Measurements from ENCODE around the gene UNC5A.

UNC5A gene

GRCh38 chr5:176803068-176803942 lies 7.1 kb upstream of the UNC5A start:
- no peak overlapping the region for H3K4me3 ChIP-seq (ENCODE audit: low read length)
- no peaks in the 10 kb centered on the region for H3K9me3 ChIP-seq (ENCODE audit: insufficient read depth, low read depth, low read length)
- no peak overlapping the region for H3K9ac ChIP-seq (ENCODE audit: low read depth, low read length)
- H3K27me3 ChIP-seq (ENCODE audit: insufficient read depth, low read length), result peaks cover 24% of the 10 kb centered on the region
- H3K4me1 ChIP-seq (ENCODE audit: insufficient read depth, low read length), result no peaks in the 10 kb centered on the region
- H3K36me3 ChIP-seq (ENCODE audit: insufficient read depth, low read length), result no peaks in the 10 kb centered on the region
- H3K27ac ChIP-seq (ENCODE audit: low read depth, low read length), result no peak overlapping the region
- 65% methylated on average over 23 of the region's 24 CpGs for WGBS

DNA sequence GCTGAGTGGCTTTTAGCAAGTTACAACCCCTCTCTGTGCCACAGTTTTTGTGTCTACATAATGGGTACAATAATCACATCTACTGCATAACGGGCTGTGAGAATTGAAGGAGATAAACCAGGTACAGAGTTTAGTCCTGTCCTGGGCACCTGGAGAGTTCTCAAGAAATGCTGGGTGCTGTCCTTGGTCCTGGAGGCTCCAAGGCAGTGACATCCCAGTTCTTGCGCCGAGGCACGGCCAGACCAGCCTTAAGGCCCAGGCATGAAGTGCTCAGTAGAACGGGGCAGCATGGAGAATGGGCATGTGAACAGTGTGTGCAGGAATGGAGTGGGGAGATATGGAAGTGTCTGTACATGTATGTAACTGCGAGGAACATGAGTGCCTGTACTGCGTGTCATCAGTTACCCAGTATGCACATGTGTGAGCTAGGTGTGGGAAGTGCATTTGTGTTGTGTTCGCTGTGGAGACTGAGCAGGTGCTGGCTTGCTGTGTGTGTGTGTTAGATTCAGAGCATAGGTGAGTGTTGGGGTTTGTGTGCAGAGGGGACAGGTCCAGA lies 6.3 kb upstream of the UNC5A start:
- Histone ChIP-seq H3K36me3 (ENCODE audit: insufficient read depth, low read length) (no peaks in the 10 kb centered on the region), H3K9me3 (ENCODE audit: insufficient read depth, low read depth, low read length) (no peaks in the 10 kb centered on the region), H3K4me3 (ENCODE audit: low read length) (no peak overlapping the region), H3K27ac (ENCODE audit: low read depth, low read length) (no peak overlapping the region), H3K9ac (ENCODE audit: low read depth, low read length) (no peak overlapping the region), H3K27me3 (ENCODE audit: insufficient read depth, low read length) (peaks cover 31% of the 10 kb centered on the region), H3K4me1 (ENCODE audit: insufficient read depth, low read length) (peaks cover under 1% of the 10 kb centered on the region; the same call in 1 of the 2 replicates)
- 57% methylated on average over 8 of the region's 8 CpGs for WGBS

DNA sequence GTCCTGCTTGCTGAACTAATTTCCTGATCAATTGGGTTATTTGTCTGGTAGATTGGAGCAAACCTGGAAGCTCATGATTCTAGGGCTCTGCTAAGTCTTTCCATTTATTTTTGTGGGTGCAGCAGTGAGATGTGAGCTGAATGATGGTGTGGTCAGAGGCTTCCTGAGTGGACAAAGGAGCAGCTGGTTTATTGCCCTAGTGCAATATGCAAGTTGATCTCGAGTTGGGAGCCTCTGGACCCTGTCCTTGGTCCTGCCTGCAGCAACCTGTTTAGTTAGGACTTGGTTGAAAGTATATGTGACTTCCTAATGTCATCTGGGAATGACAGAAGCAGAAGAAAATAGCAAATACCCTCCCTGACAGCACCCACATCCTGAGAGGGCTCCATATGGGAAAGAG lies 4.2 kb upstream of the UNC5A start:
- H3K36me3 ChIP-seq (ENCODE audit: insufficient read depth, low read length), result no peaks in the 10 kb centered on the region
- no peak overlapping the region for H3K4me3 ChIP-seq (ENCODE audit: low read length)
- H3K9ac ChIP-seq (ENCODE audit: low read depth, low read length), result no peak overlapping the region
- H3K27me3 ChIP-seq (ENCODE audit: insufficient read depth, low read length), result peaks cover 49% of the 10 kb centered on the region
- peaks cover 3% of the 10 kb centered on the region; the same call in 1 of the 2 replicates for H3K4me1 ChIP-seq (ENCODE audit: insufficient read depth, low read length)
- WGBS, result 8% methylated on average over 1 of the region's 1 CpG
- H3K27ac ChIP-seq (ENCODE audit: low read depth, low read length), result no peak overlapping the region
- no peaks in the 10 kb centered on the region for H3K9me3 ChIP-seq (ENCODE audit: insufficient read depth, low read depth, low read length)

DNA sequence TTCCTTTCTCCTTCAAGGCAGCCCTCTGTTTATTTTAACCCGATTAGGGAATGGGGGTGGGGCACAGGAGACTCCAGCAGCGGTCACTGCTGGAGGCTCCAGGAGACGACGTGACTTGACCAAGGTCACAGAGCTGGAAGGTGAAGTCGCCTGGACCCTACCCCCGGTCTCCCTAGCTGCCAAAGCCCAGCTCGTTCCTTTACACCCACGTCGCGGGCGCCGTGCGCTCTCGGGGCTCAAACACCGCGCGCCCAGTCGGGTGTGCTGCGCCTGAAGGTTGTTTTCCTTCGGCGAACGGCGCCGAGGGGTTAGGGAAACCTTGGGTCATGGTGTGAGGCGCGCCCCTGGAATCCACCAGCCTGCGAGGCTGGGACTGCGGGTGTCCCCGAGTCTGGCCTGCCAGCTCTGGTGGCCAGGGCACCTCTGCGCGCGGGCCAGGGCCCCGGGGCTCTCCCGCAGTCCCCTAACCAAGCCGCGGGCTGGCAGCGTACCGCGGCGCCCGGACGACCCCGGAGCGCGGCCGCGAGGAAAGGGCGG lies 747 bp upstream of the UNC5A start:
- Histone ChIP-seq H3K36me3 (ENCODE audit: insufficient read depth, low read length) (no peaks in the 10 kb centered on the region), H3K9ac (ENCODE audit: low read depth, low read length) (no peak overlapping the region), H3K27ac (ENCODE audit: low read depth, low read length) (no peak overlapping the region), H3K27me3 (ENCODE audit: insufficient read depth, low read length) (peaks cover 77% of the 10 kb centered on the region), H3K4me1 (ENCODE audit: insufficient read depth, low read length) (peaks cover 3% of the 10 kb centered on the region; the same call in 1 of the 2 replicates), H3K4me3 (ENCODE audit: low read length) (peak overlapping the region; percentile 60), H3K9me3 (ENCODE audit: insufficient read depth, low read depth, low read length) (no peaks in the 10 kb centered on the region)
- under 1% methylated on average over 48 of the region's 48 CpGs for WGBS

DNA sequence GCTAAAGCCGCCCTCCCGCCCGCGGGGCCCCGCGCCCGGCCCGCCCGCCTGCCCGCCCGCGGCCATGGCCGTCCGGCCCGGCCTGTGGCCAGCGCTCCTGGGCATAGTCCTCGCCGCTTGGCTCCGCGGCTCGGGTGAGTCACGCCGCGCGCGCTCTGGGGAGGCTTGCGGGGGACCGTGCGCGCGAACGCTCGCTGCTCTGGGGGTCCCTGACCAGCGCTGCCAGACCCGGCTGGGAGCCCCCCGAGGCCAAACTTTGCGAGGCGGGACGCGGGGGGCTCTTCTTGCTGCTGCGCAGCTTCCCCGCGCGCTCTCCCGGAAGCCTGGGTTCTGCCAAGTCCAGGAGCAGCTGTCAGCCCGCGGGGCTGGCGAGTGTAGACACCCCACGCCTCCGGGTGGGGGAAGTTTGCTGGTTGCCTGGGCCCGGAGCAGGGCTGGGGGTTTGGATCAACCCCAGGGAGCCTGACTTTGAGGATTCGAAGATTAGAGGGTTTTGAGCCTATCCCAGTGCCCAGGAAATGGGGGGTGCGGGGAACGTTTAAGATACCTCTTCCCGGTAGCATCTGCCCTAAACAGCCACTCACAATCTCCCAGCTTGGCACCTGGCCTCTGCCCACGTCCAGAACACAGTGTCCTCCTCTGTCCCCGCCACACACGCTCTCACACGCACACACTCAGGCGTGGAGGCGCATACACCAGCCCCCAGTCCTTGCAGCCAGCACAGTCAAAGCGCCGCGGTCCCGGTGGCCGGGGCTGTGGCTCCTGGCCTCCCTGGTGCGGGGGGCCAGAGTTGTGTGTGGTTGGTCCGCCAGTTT lies 535 bp downstream of the UNC5A start:
- Histone ChIP-seq H3K9me3 (ENCODE audit: insufficient read depth, low read depth, low read length) (no peaks in the 10 kb centered on the region), H3K9ac (ENCODE audit: low read depth, low read length) (peak overlapping the region; percentile 9; the same call in 1 of the 2 replicates), H3K27me3 (ENCODE audit: insufficient read depth, low read length) (peaks cover 86% of the 10 kb centered on the region)

GRCh38 chr5:176812269-176813259 lies 2.2 kb downstream of the UNC5A start:
- H3K4me3 ChIP-seq (ENCODE audit: low read length), result no peak overlapping the region
- H3K36me3 ChIP-seq (ENCODE audit: insufficient read depth, low read length), result no peaks in the 10 kb centered on the region
- H3K27me3 ChIP-seq (ENCODE audit: insufficient read depth, low read length), result peaks cover 81% of the 10 kb centered on the region
- WGBS, result 42% methylated on average over 37 of the region's 37 CpGs
- H3K9me3 ChIP-seq (ENCODE audit: insufficient read depth, low read depth, low read length), result no peaks in the 10 kb centered on the region
- H3K27ac ChIP-seq (ENCODE audit: low read depth, low read length), result no peak overlapping the region
- H3K9ac ChIP-seq (ENCODE audit: low read depth, low read length), result no peak overlapping the region
- peaks cover 15% of the 10 kb centered on the region; the same call in 1 of the 2 replicates for H3K4me1 ChIP-seq (ENCODE audit: insufficient read depth, low read length)

More for the DNA sequence above, 535 bp downstream of the UNC5A start:
- Histone ChIP-seq H3K27ac (ENCODE audit: low read depth, low read length) (no peak overlapping the region), H3K36me3 (ENCODE audit: insufficient read depth, low read length) (no peaks in the 10 kb centered on the region), H3K4me3 (ENCODE audit: low read length) (peak overlapping the region; percentile 60), H3K4me1 (ENCODE audit: insufficient read depth, low read length) (peaks cover 7% of the 10 kb centered on the region; the same call in 1 of the 2 replicates)
- 4% methylated on average over 68 of the region's 68 CpGs for WGBS

DNA sequence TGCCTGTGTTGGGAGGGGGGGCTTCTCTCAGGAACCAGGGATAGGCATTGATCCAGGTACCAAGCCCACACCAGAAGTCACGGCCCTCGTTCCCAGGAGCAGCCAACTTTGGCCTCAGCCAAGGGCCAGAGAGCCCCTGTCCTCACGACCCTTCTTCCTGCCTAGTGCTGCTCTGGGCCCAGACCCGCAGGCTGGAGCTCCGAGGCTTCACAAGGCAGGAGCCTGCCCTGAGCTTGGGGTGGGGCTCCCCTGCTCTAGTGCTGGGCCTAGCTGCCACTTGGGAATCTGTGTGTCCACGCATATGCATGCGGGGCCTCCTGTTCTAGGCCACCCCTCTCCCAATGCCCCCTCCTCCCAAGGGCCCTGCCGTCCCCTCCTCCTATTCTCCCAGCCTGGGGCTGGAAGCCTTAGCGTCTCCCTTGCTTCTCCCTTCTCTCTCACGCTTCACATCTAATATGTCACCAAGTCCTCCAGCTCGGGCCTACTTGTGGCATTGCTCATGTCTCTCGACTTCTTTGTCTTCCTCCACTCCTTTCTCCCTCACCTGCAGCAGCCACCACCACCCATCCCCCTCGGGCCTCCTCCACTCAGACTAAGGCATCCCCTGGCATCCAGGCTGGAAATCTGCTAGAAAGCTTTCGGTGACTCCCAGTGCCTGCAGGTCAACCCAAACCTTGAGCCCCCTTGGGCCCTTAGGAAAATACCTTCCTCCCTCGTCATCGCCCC lies 3.4 kb downstream of the UNC5A start:
- H3K27ac ChIP-seq (ENCODE audit: low read depth, low read length), result no peak overlapping the region
- WGBS, result 77% methylated on average over 16 of the region's 16 CpGs
- H3K27me3 ChIP-seq (ENCODE audit: insufficient read depth, low read length), result peaks cover 75% of the 10 kb centered on the region
- H3K9me3 ChIP-seq (ENCODE audit: insufficient read depth, low read depth, low read length), result no peaks in the 10 kb centered on the region
- H3K36me3 ChIP-seq (ENCODE audit: insufficient read depth, low read length), result no peaks in the 10 kb centered on the region
- peaks cover 21% of the 10 kb centered on the region for H3K4me1 ChIP-seq (ENCODE audit: insufficient read depth, low read length)
- no peak overlapping the region for H3K9ac ChIP-seq (ENCODE audit: low read depth, low read length)
- H3K4me3 ChIP-seq (ENCODE audit: low read length), result no peak overlapping the region

DNA sequence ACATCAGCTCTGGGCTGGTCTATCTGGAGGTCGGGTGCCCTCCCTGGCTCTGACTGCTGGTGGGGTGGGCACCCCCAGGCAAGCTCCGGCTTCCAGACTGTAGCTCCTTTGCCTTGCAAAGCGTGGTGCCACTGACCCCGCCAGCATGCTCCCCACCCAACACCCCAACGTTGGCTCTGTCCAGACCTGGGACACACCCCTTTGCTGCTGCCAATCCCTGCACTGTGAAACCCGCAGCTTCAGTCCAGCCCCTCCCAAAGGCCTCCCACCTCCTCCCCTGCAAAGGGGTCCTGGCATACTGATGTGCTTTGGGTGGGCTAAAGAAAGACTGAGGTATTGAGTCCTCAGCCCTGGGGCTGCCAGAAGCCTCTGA lies 3.9 kb downstream of the UNC5A start:
- peaks cover 75% of the 10 kb centered on the region for H3K27me3 ChIP-seq (ENCODE audit: insufficient read depth, low read length)
- H3K9ac ChIP-seq (ENCODE audit: low read depth, low read length), result no peak overlapping the region
- no peak overlapping the region for H3K27ac ChIP-seq (ENCODE audit: low read depth, low read length)
- no peak overlapping the region for H3K4me3 ChIP-seq (ENCODE audit: low read length)
- no peaks in the 10 kb centered on the region for H3K9me3 ChIP-seq (ENCODE audit: insufficient read depth, low read depth, low read length)
- H3K4me1 ChIP-seq (ENCODE audit: insufficient read depth, low read length), result peaks cover 18% of the 10 kb centered on the region
- no peaks in the 10 kb centered on the region for H3K36me3 ChIP-seq (ENCODE audit: insufficient read depth, low read length)
- WGBS, result 82% methylated on average over 5 of the region's 6 CpGs

- Histone ChIP-seq H3K9ac (ENCODE audit: low read depth, low read length) (no peak overlapping the region), H3K4me1 (ENCODE audit: insufficient read depth, low read length) (peaks cover 18% of the 10 kb centered on the region), H3K4me3 (ENCODE audit: low read length) (no peak overlapping the region), H3K27ac (ENCODE audit: low read depth, low read length) (no peak overlapping the region), H3K9me3 (ENCODE audit: insufficient read depth, low read depth, low read length) (no peaks in the 10 kb centered on the region), H3K27me3 (ENCODE audit: insufficient read depth, low read length) (peaks cover 72% of the 10 kb centered on the region), H3K36me3 (ENCODE audit: insufficient read depth, low read length) (no peaks in the 10 kb centered on the region)
- 78% methylated on average over 10 of the region's 10 CpGs for WGBS
These were observed 4.6 kb downstream of the UNC5A start for GRCh38 chr5:176814836-176815438.

Measured in HUES64 (cell line).